Lung microvascular endothelial cell (primary cell): ENCODE results near the gene AGAP3. TPM values are rescaled to one million over a fixed set of nuclear protein-coding genes. Genes with fewer than 3 reads are reported as not detected.
A peak's percentile ranks its signal among the peaks of the same experiment; 100 is the strongest.

Experiments
- DNase-seq, 2 donors: peaks; one replicate each; pipeline versions ENCODE4 v3.0.0 to v3.0.0-alpha.2; 2010; ENCODE audit warnings: low read depth in 2 of 2
- total RNA-seq: library from RNA; depleted of rRNA; stranded (reverse); fragments of >200 nt; gene quantifications from 2 replicates; pipeline ENCODE4 v1.2.1, GENCODE V29; 2014

AGAP3 gene
- total RNA-seq, 1 donor from 2014 or later = 62.5 TPM

DNA sequence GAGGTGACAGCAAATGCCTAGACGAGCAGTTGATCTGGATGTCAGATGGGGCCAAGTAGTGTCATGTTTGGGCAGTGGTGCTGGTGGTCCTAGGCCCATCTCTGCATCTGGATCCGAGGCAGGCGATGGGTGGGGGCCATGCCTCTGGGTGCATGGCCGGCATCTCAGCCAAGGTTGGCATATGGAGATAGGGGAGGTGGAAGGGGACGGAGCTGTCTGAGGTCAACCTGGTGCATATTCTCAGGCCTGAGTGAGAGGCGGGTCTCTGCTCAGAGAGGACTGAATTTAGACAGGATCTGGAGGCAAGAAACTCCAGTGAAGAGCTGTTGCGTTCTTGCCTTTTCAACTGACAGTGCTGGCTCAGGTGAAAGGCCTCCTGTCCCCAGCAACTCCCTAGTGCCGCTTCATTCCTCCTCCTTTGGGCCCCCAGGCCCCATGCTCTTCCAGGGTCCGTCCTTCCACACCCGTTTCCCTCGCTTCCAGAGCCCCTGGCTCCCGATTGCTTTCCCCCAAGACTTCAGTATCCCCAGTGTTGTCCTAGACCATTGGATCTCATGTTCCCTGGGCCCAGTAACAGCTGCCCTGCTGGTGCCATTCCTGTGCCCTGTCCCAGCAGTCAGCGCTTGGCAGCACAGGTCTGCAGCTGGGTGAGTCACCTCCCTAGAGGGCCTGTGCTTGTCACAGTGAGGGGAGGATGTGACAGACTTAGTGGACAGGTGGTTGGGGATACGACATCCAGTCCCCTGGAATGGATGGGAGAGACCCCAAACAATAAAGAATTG is 48.7 kb downstream of the AGAP3 start:
- no peak for DNase-seq

DNA sequence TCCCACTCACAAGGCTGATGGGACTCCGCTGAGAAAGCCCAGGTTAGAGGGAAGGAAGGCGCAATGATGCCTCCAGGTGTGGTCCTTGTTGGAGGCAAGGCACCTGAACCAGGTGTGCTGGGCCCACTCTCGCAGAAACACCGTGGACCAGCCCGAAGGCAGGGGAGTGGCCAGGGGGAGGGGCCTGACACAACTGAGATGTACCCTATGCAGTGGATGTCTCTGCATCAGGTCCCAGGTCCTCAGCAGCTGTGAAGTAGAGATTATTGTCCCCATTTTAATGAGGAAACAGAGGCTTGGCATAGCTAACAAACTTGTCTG is 49.2 kb downstream of the AGAP3 start:
- DNase-seq = no peak

DNA sequence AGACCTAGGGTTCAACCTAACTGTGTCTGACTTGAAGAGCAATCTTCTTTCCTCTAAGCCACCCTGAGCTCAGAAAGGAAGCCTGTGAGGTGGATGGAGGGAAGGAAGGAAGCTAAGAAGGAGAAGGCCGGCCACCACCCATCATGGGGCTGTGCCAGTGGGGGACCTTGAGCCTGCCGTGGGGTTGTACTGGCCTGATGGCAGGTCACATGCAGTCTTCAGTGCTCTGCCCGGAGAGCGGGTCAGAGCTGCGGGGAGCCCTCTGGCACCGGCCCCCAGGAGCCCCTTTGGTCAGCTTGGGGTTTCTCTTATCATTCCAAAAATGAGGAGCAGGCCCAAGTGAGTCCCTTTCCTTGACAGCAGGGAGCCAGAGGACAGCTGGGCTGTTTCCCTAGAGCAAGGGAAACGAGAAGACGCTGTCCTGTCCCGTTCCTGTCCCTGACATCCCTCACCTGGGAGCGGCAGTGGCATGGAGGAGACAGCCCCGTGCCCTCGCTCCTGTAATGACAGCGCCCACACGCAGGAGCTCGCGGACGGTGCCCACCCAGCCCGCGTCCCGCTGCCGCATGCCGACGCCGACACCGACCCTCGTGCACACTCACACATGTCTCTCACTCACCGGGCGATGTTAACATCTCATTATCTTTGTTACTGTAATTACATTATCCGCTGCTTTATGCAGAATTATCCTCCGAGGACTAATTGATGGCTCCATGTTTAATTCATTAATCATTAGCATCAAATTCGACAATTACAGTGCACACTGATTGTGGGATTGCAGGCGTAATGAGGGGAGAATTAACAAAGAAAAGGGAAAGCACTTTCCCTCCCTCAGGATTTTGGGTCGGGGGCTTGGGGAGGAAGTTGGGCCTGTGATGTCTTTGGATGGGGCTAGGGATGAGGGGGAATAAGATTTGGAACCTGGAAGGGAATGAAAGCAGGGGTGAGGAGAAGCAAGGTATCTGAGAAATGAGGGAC is 49.9 kb downstream of the AGAP3 start:
- no peak for DNase-seq

DNA sequence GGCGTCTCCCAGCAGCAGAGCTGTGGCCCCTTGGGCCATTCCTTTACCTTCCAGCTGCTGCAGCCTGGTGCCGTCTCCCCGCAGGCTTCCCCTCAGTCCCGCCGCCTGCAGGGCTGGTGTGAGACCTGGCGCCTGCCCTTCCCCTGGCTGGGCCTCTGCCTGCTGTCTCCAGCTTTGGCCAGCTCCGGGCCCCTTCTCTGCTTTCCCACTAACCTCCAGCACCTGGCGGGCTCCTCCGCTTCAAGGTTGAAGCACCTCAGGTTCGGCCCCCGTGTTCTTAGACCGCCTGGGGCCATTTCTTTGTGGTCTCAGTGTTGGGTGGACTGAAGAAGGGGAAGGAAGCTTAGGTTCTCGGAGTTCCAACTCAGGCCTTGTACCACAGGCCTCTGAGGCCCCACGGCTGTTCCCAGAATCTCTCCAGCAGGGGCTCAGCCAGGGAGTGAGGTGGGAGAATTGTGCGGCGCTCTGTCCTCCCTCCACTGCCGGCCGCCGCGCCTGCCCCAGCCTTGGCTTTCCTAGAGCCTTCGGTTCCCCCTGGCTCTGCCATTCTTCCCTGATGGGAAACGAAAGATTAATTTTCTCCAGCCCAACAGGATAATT is 50.9 kb downstream of the AGAP3 start:
- no peak for DNase-seq

DNA sequence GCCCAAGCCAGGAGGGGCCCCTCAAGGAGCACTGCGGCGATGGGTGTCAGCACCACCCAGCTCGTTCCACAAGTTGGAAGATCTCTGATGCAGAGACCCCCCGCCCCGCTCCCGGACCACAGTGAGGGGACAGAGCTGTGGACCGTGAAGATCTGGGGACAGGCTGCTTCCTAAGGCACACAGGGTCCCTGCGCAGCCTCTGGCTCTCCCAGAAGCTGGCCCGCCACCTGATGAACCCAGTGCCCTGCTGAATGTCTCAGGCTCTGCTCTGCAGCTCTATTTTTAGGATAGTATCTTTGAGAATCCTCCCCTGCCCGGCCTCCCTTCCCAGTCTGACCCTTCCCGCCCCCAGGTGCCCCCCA is 51.5 kb downstream of the AGAP3 start:
- no peak for DNase-seq

DNA sequence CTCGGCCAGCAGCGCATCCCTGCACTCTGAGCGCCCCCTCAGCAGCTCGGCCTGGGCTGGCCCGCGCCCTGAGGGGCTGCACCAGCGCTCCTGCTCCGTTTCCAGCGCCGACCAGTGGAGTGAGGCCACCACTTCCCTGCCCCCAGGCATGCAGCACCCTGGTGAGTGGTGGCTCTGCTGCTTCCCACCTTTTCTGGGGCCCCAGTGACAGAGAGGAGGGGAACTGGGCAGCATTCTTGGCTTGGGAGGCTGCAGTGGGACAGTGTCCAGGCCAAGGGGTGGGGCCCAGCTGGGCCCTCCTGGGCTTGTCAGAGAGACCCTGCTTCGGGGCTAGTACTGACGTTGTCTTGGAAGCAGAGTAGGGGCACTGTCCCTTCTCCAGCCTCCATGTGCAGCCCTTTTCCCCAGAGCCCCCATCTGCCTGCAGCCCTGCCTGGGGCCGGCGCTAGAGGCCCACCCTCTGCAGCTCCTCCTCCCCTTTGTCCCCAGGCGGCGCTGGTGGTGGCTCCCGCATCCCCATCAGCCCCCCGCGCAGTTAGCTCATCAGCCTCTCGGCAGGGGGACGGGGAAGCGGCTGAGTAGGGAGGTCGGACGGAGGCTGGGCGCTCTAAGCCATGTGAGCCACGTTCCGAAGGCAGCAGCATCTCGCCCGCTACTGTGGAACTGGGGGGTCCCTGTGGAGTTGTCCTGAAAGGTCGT is 52.0 kb downstream of the AGAP3 start:
- no peak for DNase-seq

DNA sequence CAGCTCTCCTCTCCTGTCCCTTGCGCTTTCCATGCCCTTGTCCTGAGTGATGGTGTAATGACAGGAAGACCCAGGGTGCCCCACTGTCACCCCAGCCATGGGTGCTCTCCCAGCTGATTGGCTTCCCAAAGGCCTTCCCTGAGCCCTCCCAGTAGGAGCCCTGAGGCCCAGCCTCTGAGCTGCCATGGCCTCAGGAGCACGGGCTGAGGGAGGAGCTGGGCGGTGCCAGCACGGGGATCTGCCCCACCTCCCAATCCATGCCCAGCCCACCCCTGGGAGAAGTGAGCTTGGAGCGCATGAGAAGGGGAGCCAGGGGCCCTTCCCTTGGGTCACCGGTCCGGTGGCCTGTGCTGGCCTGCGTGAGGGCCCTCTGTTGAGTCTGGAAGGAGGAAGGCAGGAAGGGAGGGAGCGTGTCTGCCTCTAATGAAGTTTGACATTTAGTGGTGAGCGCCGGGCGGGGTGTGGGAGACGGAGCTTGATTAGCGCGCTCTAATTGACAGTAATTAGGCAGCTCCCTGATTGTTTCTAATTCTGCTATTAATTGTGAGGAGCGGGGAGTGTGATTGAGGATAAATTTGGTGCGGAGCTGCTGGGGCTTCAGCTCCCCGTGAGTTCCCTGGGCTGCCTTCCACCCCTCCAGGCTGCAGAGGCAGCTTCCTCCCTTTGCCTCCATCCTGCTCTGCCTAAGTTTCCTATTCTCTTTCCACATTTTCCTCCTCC is 53.0 kb downstream of the AGAP3 start:
- DNase-seq = no peak

DNA sequence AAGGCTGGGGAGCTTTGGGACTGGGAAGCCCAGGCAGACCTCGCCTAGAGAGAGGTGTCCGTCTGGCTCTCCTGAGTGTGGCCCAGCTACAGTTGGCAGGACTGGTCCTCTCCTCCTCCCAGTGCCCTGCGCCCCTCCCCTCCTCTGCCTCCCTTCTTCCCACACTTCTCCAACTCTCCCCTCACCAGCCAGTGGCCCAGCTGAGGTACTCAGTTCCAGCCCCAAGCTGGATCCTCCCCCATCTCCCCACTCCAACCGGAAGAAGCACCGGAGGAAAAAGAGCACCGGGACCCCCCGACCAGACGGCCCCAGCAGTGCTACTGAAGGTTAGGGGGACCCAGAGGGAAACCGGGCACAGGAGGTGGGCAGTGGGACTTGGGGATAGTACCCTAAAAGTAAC is 53.5 kb downstream of the AGAP3 start:
- DNase-seq = no peak

DNA sequence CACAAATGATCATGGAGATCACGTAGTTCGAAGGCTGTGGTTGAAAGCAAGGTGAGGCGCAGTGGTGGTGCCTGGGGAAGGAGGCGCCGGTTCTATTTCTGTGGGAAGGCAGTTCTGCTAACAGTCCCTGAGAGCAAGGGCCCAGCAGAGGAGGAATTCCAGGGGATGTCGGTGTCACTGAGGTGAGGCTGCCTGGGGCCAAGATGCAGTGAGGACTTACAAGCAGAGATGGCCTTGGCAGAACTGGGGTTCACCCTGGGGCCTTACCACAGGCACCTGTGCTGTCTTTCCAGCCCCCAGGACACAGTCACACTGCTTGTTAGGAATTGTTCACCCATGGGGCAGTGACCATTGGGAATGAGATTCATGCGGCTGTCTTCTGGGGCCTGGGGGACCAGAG is 54.6 kb downstream of the AGAP3 start:
- no peak for DNase-seq

DNA sequence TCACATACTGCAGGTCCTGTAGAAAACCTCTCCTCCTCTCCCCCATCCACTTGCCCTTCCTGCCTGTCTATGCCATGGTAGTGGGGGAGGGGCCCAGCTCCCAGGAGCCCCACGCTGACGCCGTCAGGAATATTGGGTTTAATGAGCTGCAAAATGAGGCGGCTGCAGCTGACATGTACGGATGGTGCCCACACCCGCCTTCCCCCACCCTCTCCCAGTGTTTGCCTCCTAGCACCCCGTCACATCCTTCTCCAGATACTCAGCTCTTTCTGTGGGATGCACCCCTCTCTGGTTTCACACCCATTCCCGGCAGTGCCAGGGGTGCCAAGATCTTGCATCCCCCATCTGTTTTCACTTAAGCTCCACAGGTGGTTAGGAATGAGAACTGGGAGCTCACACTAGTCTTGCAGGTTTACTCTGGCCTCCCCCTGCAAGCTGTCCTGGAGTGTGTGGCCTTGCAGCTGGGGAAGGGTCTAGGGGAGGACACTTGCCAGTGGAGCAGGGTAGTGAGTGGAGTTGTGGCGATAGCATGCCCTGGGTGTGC is 55.1 kb downstream of the AGAP3 start:
- no peak for DNase-seq

DNA sequence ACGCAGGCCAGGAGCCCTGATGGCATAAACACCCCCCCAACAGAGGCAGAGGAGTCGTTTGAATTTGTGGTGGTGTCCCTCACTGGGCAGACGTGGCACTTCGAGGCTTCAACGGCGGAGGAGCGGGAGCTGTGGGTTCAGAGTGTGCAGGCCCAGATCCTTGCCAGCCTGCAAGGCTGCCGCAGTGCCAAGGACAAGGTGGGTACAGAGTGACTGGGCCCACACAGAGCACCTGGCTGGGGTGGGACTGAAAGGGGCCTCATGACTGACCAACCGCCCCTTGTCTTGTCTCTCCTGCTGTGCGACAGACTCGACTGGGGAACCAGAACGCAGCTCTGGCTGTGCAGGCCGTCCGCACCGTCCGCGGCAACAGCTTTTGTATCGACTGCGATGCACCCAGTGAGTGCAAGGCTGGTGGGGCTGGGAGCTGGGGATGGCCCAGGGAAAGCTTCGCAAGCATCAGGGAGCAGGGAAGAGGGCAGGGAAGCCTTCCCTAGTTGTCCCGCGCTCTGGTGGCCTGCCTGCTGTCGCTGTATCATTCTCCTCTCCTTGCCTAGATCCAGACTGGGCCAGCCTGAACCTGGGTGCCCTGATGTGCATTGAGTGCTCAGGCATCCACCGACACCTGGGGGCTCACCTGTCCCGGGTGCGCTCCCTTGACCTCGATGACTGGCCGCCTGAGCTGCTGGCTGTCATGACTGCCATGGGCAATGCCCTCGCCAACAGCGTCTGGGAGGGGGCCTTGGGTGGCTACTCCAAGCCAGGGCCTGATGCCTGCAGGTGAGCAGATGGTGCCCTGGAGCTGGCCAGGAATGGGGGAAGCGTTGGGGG is 55.8 kb downstream of the AGAP3 start:
- no peak for DNase-seq

DNA sequence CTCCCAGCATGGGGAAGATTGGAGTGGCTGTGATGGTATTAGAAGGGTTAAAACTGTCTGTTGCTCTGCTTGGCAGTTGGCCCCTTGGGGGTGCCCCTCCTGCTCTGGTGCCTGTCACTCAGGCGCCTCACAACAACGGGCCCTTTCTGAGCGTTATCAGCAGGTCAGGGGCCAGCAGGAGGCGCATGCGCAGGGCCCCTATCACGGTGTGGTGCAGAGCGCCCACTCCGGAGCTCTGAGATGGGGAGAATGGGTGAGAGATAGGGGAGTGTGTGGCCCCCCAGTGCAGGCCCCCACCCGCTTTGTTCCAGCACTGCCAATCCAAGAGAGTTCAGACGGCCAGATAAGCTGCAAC is 56.4 kb downstream of the AGAP3 start:
- no peak for DNase-seq

DNA sequence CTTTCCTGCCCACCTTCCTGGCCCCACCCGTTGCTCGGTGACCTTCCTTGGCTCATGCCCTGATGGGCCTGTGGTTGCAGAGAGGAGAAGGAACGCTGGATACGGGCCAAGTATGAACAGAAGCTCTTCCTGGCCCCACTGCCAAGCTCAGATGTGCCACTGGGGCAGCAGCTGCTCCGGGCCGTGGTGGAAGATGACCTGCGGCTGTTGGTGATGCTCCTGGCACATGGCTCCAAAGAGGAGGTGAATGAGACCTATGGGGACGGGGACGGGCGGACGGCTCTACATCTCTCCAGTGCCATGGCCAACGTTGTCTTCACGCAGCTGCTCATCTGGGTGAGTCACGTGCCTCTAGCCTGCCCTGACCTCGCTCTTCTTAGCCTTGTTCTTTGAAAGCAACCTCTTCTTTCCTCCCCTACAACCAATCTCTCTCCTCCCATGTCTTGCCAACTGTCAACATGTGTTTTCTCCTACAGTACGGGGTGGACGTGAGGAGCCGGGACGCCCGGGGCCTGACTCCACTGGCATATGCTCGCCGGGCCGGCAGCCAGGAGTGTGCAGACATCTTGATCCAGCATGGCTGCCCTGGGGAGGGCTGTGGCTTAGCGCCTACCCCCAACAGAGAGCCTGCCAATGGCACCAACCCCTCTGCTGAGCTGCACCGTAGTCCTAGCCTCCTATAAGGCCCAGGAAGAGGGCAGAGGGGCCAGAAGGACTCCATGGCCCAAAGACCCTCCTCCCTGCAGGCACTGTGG is 57.2 kb downstream of the AGAP3 start:
- DNase-seq = peak in 1 of 2 donors; percentile 37

DNA sequence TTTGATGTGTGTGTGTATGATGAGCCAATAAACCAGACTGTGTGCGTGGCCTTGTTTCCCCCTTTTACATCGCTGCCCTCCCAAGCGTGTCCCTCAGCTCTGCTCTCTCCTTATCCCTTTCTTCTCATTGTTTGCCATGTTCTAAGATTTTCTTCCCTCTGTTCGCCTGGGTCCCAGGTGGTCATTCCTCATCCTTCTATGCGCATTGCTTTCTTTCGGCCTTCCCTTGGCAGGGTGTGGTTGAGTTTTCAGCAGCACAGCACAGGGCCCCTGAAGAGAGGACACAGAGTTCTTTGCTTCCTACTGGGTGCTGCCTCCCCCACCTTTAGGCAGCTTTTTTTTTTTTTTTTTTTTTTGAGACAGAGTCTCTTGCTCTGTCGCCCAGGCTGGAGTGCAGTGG is 58.1 kb downstream of the AGAP3 start:
- no peak for DNase-seq

DNA sequence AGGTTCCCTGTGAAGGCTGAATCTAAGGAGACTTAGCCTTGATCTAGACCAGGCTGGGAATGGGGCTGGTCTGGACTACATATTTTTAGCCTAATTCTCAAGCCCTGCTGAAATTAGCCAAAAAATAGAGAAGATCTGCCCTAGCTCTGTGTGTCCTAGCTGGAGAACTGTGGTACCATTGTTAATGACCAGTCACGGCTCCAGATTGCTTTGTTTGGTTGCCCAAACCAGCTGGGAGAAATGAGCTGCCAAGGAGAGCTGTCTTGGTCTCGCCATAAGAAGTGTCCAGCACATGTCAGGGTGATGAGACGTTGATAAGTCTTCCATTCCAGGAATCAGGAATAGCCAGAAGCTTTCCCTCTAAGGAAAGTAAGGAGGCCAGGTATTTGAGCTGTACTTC is 60.5 kb downstream of the AGAP3 start:
- no peak for DNase-seq

DNA sequence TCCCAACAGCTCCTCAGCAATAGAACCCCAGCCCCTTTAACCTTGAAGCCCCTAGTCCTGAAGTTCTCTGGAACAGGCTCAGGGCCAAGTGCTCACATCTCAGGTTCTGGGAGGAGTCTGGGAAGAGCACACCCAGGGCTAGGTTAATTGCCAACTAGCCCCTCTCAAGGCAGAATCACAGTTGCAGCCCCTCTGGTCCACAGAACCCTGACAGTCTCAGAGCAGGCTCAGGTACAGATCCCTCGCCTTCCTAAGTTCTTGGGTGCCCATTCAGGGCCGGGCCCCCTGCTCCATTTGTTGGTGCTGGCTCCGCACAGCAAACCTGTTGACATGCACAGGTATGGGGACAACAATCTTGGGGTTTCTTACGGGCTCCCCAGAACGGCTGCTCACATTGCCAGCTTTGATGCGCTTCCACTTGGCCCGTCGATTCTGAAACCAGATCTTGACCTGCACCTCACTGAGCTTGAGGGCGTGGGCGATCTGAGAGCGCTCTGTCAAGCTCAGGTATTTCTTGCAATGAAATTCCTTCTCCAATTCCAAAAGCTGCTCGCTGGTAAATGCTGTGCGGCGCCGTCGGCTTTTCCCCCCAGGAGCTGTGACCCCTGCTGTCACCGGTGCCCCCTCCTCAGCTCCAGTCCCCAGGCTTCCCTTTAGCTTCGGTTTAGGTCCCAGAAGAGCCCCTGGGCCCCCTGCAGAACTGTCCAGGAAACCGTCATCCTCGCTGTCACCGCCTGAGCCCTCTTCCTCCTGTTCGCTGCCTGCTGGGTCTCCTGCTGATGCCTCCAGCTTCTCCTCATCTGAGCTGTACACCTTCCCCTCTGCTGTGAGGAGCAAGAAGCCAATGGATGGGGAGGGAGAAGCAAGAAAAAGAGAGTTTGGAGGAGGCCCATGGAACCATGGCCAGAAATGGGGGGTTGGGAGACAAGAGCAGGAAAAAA is 62.3 kb downstream of the AGAP3 start:
- no peak for DNase-seq

DNA sequence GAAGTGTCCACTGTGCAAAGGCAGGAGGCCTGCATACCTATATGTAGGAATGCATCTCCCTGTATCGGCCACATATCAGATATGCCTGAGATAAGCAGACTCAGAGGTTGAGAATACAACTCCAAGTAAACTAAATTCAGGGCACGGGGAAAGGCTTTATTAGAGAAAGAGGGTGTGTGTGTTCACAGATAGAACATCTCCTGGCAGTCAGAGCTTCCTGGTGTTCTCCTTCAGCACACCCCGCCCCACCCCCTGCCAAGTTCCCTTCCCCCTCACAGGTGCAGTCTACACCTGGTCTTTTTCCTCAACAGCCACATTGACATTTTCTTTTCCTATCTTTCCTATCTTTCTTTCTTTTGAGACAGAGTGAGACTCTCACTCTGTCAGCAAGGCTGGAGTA is 64.1 kb downstream of the AGAP3 start:
- DNase-seq = no peak
